Liver (tissue), 9 donors: ENCODE measurements around the gene TXNDC8. TPM values are rescaled to one million over a fixed set of nuclear protein-coding genes. Genes with fewer than 3 reads are reported as not detected.

Experiments
- DNase-seq: peaks from one replicate; pipeline ENCODE4 v3.0.0-alpha.2; 2017; ENCODE audit warnings: low spot score
- H3K27ac ChIP-seq, 2 donors: one replicate each; pipeline ENCODE4 v1.7.0; 2013; ENCODE audit warnings: inconsistent platforms in 2 of 2, low read length in 2 of 2, control low read depth in 1 of 2, low read depth in 1 of 2, mild to moderate bottlenecking in 1 of 2
- H3K27me3 ChIP-seq, 4 donors: one replicate each; pipeline versions ENCODE4 v1.6.1 to v1.7.0; 2013; ENCODE audit warnings: low read length in 3 of 4, inconsistent platforms in 1 of 4, mild to moderate bottlenecking in 1 of 4, moderate library complexity in 1 of 4; ENCODE audit not compliant: control insufficient read depth in 4 of 4, insufficient read depth in 4 of 4
- H3K36me3 ChIP-seq, 4 donors: one replicate each; pipeline versions ENCODE4 v1.6.1 to v1.7.0; 2013; ENCODE audit warnings: low read length in 3 of 4, mild to moderate bottlenecking in 3 of 4, low read depth in 1 of 4, moderate library complexity in 1 of 4; ENCODE audit not compliant: control insufficient read depth in 4 of 4, insufficient read depth in 3 of 4
- H3K4me1 ChIP-seq, 4 donors: one replicate each; pipeline versions ENCODE4 v1.6.1 to v1.7.0; 2013; ENCODE audit warnings: low read length in 3 of 4, mild to moderate bottlenecking in 3 of 4, moderate library complexity in 1 of 4; ENCODE audit not compliant: control insufficient read depth in 4 of 4, insufficient read depth in 4 of 4
- H3K4me3 ChIP-seq, 3 donors: one replicate each; pipeline versions ENCODE4 v1.6.1 to v1.7.0; 2013; ENCODE audit warnings: low read length in 3 of 3, control low read depth in 1 of 3, low read depth in 1 of 3, mild to moderate bottlenecking in 1 of 3
- H3K9ac ChIP-seq, 2 donors: one replicate each; pipeline ENCODE4 v1.7.0; 2013; ENCODE audit warnings: low read length in 2 of 2, mild to moderate bottlenecking in 2 of 2, moderate library complexity in 2 of 2, control low read depth in 1 of 2, low read depth in 1 of 2
- H3K9me3 ChIP-seq, 4 donors: one replicate each; pipeline versions ENCODE4 v1.6.1 to v1.7.0; 2013; ENCODE audit warnings: low read length in 3 of 4; ENCODE audit not compliant: control insufficient read depth in 4 of 4
- ATF3 ChIP-seq: IDR thresholded peaks from 2 replicates; pipeline ENCODE4 v1.6.1; 2016; ENCODE audit warnings: antibody characterized with exemption
- CTCF ChIP-seq: fragments of 150-350 bp; IDR thresholded peaks from 2 replicates; pipeline ENCODE4 v1.5.1; 2017; ENCODE audit warnings: improper control_type of control experiment, low read depth, low read length; ENCODE audit not compliant: missing input control
- EGR1 ChIP-seq, 2 donors: IDR thresholded peaks; 2 replicates each; pipeline ENCODE4 v1.6.1; 2016 to 2018; ENCODE audit warnings: antibody characterized with exemption in 2 of 2, low read depth in 2 of 2
- FOXA1 ChIP-seq: IDR thresholded peaks from 2 replicates; pipeline ENCODE4 v1.6.1; 2016; ENCODE audit warnings: antibody characterized with exemption
- HNF4A ChIP-seq, 2 donors: conservative IDR thresholded peaks; 2 replicates each; pipeline ENCODE4 v1.6.1; 2016; ENCODE audit warnings: antibody characterized with exemption in 2 of 2, mild to moderate bottlenecking in 2 of 2
- HNF4G ChIP-seq: IDR thresholded peaks from 2 replicates; pipeline ENCODE4 v1.6.1; 2016; ENCODE audit warnings: antibody characterized with exemption
- JUND ChIP-seq, 2 donors: IDR thresholded peaks; 2 replicates each; pipeline ENCODE4 v1.6.1; 2016; ENCODE audit warnings: antibody characterized with exemption in 2 of 2
- MAX ChIP-seq: IDR thresholded peaks from 2 replicates; pipeline ENCODE4 v1.6.1; 2016; ENCODE audit warnings: antibody characterized with exemption
- NR2F2 ChIP-seq: IDR thresholded peaks from 2 replicates; pipeline ENCODE4 v1.6.1; 2016; ENCODE audit warnings: antibody characterized with exemption
- RAD21 ChIP-seq, 2 donors: IDR thresholded peaks; 2 replicates each; pipeline ENCODE4 v1.6.1; 2016; ENCODE audit warnings: antibody characterized with exemption in 2 of 2, mild to moderate bottlenecking in 2 of 2
- RXRA ChIP-seq, 2 donors: IDR thresholded peaks; 2 replicates each; pipeline ENCODE4 v1.6.1; 2017 to 2018; ENCODE audit warnings: antibody characterized with exemption in 2 of 2, mild to moderate bottlenecking in 1 of 2
- SP1 ChIP-seq: IDR thresholded peaks from 2 replicates; pipeline ENCODE4 v1.6.1; 2018; ENCODE audit warnings: antibody characterized with exemption, mild to moderate bottlenecking
- TAF1 ChIP-seq: conservative IDR thresholded peaks from 2 replicates; pipeline ENCODE4 v1.6.1; 2016; ENCODE audit warnings: antibody characterized with exemption, mild to moderate bottlenecking
- YY1 ChIP-seq: IDR thresholded peaks from 2 replicates; pipeline ENCODE4 v1.6.1; 2016; ENCODE audit warnings: antibody characterized with exemption, mild to moderate bottlenecking
- ZBTB33 ChIP-seq: IDR thresholded peaks from 2 replicates; pipeline ENCODE4 v1.6.1; 2016; ENCODE audit warnings: antibody characterized with exemption
- WGBS: extraction: QIAGEN DNeasy Blood & Tissue Kit; methylation state at CpG from one replicate; pipeline ENCODE4 v1.1.7; 2013; 5-methylcytosine and 5-hydroxymethylcytosine counted together
- polyA plus RNA-seq, 2 donors: library from polyadenylated mRNA; stranded (reverse) in 1 of 2; unstranded in 1 of 2; fragments of 200-250 nt in 1 of 2; fragments of >200 nt in 1 of 2; fragmentation: Nextera tagmentation in 1 of 2; extraction: Ambion mirVana in 1 of 2; gene quantifications; one replicate each; pipeline versions ENCODE4 v1.2.1 to v1.2.3, GENCODE V29; 2013 to 2015
- total RNA-seq, 2 donors: library from RNA; depleted of rRNA; stranded (reverse); fragments of >200 nt; gene quantifications; one replicate each; pipeline ENCODE4 v1.2.3, GENCODE V29; 2014
- donor health status: healthy.
- donor health status: healthy.
- donor health status: healthy.
- donor health status: healthy.
- donor health status: healthy.

The TXNDC8 gene
- total RNA-seq (not detected), polyA plus RNA-seq (not detected)

GRCh38 chr9:110337727-110338126 lies at the start of gene TXNDC8:
Gene TXNDC8 (minus strand): TSS chr9:110337863.
- no peak for TF ChIP-seq ATF3
- no peak for TF ChIP-seq TAF1
- no peak for TF ChIP-seq EGR1 (IDR thresholded peaks at IDR 0.05; ENCODE audit: low read depth in 2 of 2)
- no peak for TF ChIP-seq ZBTB33
- no peak for TF ChIP-seq NR2F2
- no peak for TF ChIP-seq RXRA (IDR thresholded peaks at IDR 0.05)
- TF ChIP-seq SP1, result no peak
- no peaks in the 10 kb centered on the region for H3K36me3 ChIP-seq
- no peaks in the 10 kb centered on the region for H3K9me3 ChIP-seq
- no peaks in the 10 kb centered on the region for H3K27me3 ChIP-seq
- no peak within 1 kb of the TSS for H3K27ac ChIP-seq
- DNase-seq, result no peak
- 95% methylated on average over 1 of the region's 1 CpG for WGBS
- no peaks in the 10 kb centered on the region for H3K4me1 ChIP-seq
- H3K9ac ChIP-seq, result no peak within 1 kb of the TSS
- no peak within 1 kb of the TSS for H3K4me3 ChIP-seq

GRCh38 chr9:110383491-110383890 lies 45.8 kb upstream of the TXNDC8 start:
- Histone ChIP-seq H3K9ac (no peak overlapping the region), H3K27me3 (no peaks in the 10 kb centered on the region), H3K27ac (no peak overlapping the region), H3K4me3 (no peak overlapping the region), H3K9me3 (no peaks in the 10 kb centered on the region), H3K4me1 (peaks cover 0 to 3% (median 2%) of the 10 kb centered on the region in 4 donors), H3K36me3 (no peaks in the 10 kb centered on the region)
- TF ChIP-seq NR2F2 (no peak), SP1 (no peak), TAF1 (no peak), FOXA1 (no peak)
- DNase-seq, result no peak
- WGBS, result 81% methylated on average over 6 of the region's 6 CpGs

GRCh38 chr9:110382731-110383130 lies 45.1 kb upstream of the TXNDC8 start:
- no peaks in the 10 kb centered on the region for H3K9me3 ChIP-seq
- no peaks in the 10 kb centered on the region for H3K4me1 ChIP-seq
- no peak for DNase-seq
- no peaks in the 10 kb centered on the region for H3K27me3 ChIP-seq
- no peak overlapping the region for H3K27ac ChIP-seq
- no peak overlapping the region for H3K4me3 ChIP-seq
- no peak overlapping the region for H3K9ac ChIP-seq
- TF ChIP-seq YY1 (no peak), HNF4G (no peak), RAD21 (IDR thresholded peaks at IDR 0.05) (no peak), SP1 (no peak), MAX (no peak), EGR1 (IDR thresholded peaks at IDR 0.05; ENCODE audit: low read depth in 2 of 2) (no peak), JUND (IDR thresholded peaks at IDR 0.05) (no peak), HNF4A (conservative IDR thresholded peaks at IDR 0.05) (no peak), ATF3 (no peak), FOXA1 (no peak), RXRA (IDR thresholded peaks at IDR 0.05) (no peak), ZBTB33 (no peak), CTCF (no peak)
- WGBS, result 70% methylated on average over 4 of the region's 4 CpGs
- H3K36me3 ChIP-seq, result no peaks in the 10 kb centered on the region
